ENCODE results near the gene ADSS2. TPM values are rescaled to one million over a fixed set of nuclear protein-coding genes. Genes with fewer than 3 reads are reported as not detected.

ADSS2 gene
- total RNA-seq, 1 donor from 2014 or later, result 5.0 TPM

GRCh38 chr1:244412176-244412575 is 39.5 kb downstream of the ADSS2 start:
- intact Hi-C loops (cut with DNase I), result no loop called here
- no peak for DNase-seq
- ATAC-seq (ENCODE audit: poor library complexity), result no peak

- ATAC-seq (ENCODE audit: poor library complexity) (no peak), DNase-seq (no peak)
- intact Hi-C loops (cut with DNase I), result no loop called here
Measured at GRCh38 chr1:244409701-244410100, 42.0 kb downstream of the ADSS2 start.

DNA sequence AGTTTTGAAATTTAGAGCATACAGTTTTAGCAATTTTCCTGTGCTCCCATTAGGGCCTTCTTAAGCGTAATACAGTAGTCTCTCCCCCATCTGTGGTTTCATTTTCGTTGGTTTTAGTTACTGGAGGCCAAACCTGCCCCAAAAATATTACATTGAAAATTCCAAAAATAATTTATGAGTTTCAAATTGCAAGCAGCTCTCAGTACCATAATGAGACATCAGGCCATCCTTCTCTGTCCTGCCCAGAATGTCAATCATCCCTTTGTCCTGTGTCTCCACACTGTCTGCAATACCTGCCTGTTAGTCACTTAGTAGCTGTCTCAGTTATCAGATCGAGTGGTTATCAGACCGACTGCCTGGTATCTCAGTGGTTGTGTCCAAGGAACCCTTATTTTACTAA is 45.4 kb downstream of the ADSS2 start:
- intact Hi-C loops (cut with DNase I), result no loop called here
- ATAC-seq (ENCODE audit: poor library complexity) (no peak), DNase-seq (no peak)

GRCh38 chr1:244405856-244406255 is 45.9 kb downstream of the ADSS2 start:
- no peak for ATAC-seq (ENCODE audit: poor library complexity)
- intact Hi-C loops (cut with DNase I), result no loop called here
- no peak for DNase-seq

- ATAC-seq (ENCODE audit: poor library complexity) (no peak), DNase-seq (no peak)
- intact Hi-C loops (cut with DNase I), result no loop called here
Measured at GRCh38 chr1:244403431-244403830, 48.3 kb downstream of the ADSS2 start.

- no peak for ATAC-seq (ENCODE audit: poor library complexity)
- intact Hi-C loops (cut with DNase I), result no loop called here
- DNase-seq, result no peak
Measured at GRCh38 chr1:244400974-244401373, 50.7 kb downstream of the ADSS2 start.

DNA sequence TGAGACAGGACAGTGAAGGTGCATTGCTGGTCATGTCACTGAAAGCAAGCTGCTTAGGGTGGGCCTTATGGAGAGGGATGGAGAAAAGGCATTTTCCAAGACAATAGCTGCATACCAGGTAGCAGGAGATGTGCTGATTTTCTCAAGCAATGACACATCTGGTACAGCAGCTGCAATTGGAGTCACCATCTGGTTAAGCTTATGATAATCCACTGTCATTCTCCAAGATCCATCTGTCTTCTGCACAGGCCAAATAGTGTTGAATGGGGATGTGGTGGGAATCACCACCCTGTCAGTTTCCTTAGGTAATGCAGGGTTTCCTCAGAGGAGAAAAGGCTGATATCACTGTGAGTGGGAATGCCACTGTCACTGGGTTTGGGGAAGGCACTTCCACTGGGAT is 54.6 kb downstream of the ADSS2 start:
- DNase-seq, result no peak
- no peak for ATAC-seq (ENCODE audit: poor library complexity)
- intact Hi-C loops (cut with DNase I), result no loop called here

DNA sequence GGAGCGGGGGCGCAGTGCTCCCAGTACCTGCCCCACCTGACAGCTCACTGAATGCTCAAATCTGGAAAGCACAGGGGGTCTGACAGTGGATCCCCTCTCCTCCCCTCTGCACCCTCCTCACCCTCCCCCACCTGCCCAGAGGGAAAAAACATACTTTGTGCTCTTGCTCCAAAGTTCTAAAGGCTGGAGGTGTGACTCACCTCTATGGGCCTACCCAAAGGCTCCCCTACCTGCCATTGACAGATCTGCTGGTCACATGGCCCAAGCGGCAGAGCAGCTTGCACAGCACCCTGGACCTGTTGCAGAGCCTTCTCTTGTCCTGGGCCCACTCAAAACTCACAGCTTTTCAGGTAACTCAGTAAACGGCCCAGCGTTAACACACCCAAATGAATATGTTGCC is 55.7 kb downstream of the ADSS2 start:
- no peak for DNase-seq
- intact Hi-C loops (cut with DNase I), result no loop called here
- no peak for ATAC-seq (ENCODE audit: poor library complexity)

DNA sequence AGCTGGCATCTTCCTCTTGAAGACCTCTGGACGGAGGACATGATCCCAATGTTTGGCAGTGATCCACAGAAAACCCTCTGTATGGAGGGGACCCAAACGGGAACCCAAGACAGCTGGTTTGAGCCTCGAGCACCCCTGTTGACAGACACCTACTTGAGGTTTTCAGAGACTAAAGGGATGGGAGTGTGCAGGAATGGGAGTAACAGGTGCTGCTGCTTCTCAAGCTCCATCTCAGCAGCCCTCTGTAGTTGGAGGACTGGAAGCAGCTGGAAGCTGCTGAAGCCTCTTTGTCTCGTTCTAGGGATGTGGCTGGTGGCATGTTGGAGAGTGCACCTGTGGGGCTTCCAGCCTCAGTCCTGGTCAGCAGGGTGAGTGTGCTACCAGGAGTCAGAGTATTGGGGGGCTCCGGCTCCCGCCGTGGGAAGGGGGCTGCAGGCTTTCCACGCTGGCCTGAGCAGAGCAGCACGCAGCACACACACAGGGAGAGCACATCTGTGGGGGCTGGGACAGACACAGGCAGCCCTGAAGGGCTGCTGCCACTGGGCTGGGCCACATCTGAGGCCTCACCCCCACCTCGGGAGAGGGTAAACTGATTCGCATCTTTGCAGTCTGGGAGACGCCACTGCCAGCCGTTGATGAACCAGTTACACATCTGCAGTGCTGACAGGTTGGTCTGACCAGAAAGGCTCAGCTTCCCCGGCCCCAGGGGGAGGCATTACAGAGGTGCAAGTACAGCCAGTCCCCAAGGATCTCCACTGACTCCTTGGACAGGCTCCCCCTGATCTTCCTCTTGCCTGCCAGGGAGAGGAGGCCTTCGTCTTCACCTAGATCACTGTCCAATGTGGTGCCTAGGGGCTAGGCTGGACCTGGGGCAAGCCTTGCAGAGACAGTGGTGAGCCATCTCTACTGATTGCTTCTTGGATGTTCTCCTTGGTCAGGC is 56.6 kb downstream of the ADSS2 start:
- DNase-seq (no peak), ATAC-seq (ENCODE audit: poor library complexity) (no peak)

GRCh38 chr1:244394346-244394745 is 57.4 kb downstream of the ADSS2 start:
- intact Hi-C loops (cut with DNase I), result no loop called here
- no peak for DNase-seq
- ATAC-seq (ENCODE audit: poor library complexity), result no peak

More for the DNA sequence above, 56.6 kb downstream of the ADSS2 start:
- intact Hi-C loops (cut with DNase I), result no loop called here

DNA sequence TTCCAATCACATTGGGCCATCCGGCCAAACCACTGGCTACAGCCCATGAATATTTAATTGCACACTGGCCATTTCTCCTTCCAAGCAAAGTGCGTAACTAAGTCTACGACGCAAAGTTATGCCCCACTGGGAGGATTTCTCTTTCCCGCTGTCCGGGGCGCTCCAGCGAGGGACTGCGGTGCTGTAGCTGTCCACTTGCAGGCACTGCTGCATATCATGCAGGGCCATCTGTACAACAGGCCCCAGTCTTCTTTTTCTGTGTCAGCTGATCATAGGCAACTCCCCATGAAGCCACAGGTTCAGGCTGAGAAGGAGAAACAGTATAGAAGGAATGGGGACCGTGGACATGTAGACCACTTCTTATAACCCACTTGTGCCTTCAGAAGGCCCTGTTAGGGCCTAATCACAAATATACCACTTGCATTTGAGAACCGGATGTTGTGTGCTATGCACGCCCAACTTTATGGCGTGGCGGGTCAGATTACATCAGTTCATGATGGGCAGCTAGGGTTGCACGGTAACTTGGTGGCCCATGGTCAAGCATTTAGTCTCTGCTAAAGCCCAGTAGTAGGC is 58.0 kb downstream of the ADSS2 start:
- DNase-seq, result no peak
- no peak for ATAC-seq (ENCODE audit: poor library complexity)
- intact Hi-C loops (cut with DNase I), result no loop called here

DNA sequence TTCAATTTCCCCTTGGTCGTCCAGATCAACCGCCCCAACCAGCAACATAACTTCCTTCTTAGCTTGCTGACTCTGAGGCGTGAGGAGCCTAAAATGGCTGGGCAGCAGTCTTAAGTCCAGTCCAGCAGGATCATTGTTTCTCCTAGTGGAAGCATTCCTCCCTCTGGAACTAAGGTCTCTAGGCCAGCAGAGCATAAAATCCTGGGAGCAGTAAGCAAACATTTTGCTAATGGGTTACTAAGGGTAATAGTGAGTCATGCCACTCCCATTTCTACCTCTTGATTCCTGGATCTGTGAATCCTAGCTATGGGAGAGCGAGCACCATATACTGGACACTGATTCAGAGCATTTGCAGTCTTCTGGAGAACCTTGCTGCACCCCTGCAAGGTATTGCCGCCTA is 59.9 kb downstream of the ADSS2 start:
- DNase-seq (no peak), ATAC-seq (ENCODE audit: poor library complexity) (no peak)
- intact Hi-C loops (cut with DNase I), result no loop called here

- intact Hi-C loops (cut with DNase I), result no loop called here
- DNase-seq, result no peak
- ATAC-seq (ENCODE audit: poor library complexity), result no peak
Measured at GRCh38 chr1:244388961-244389360, 62.7 kb downstream of the ADSS2 start.

GRCh38 chr1:244387415-244387814 is 64.3 kb downstream of the ADSS2 start:
- ATAC-seq (ENCODE audit: poor library complexity), result no peak
- intact Hi-C loops (cut with DNase I), result no loop called here
- DNase-seq, result no peak

DNA sequence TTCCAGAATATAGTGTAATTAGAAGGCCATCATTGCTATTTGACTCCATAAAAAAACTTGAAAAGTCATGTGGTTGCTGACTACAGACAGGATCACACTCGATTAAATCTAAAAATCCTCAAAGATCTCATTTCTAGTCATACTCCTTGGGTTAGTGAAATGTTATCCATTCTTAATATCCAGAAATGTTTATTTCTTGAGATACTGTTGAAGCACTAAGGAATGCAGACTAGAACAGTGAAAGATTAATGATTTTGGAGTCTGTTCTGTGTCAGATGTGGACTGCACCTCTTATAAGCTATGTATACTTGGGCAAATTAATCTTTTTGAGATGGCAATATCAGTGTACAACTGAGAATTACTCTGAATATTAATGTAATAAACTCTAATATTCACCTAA is 65.1 kb downstream of the ADSS2 start:
- no peak for ATAC-seq (ENCODE audit: poor library complexity)
- intact Hi-C loops (cut with DNase I), result no loop called here
- no peak for DNase-seq

DNA sequence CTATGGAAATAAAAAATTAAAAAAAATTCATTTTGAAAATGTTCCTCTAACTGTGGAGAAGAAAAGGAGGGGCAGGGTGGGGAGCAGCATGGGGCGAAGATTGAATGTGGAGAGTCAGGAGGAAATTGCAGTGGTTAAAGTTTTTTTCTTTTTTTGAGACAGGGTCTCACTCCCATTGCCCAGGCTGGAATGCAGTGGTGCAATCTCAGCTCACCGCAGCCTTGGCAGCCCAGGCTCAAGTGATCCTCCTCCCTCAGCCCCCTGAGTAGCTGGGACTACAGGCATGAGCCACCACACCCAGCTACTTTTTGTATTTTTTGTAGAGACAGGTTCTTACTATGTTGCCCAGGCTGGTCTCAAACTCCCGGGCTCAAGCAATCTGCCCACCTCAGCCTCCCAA is 67.6 kb downstream of the ADSS2 start:
- DNase-seq (no peak), ATAC-seq (ENCODE audit: poor library complexity) (no peak)
- intact Hi-C loops (cut with DNase I), result no loop called here

GRCh38 chr1:244383278-244383884 is 68.3 kb downstream of the ADSS2 start:
- intact Hi-C loops (cut with DNase I), result no loop called here
- DNase-seq (no peak), ATAC-seq (ENCODE audit: poor library complexity) (no peak)

GRCh38 chr1:244381878-244382565 is 69.7 kb downstream of the ADSS2 start:
- ATAC-seq (ENCODE audit: poor library complexity) (no peak), DNase-seq (no peak)
- intact Hi-C loops (cut with DNase I), result no loop called here

GRCh38 chr1:244376126-244376525 is 75.6 kb downstream of the ADSS2 start:
- ATAC-seq (ENCODE audit: poor library complexity), result no peak
- intact Hi-C loops (cut with DNase I), result no loop called here
- no peak for DNase-seq
